ENCODE results near the gene IVD. TPM values are rescaled to one million over a fixed set of nuclear protein-coding genes. Genes with fewer than 3 reads are reported as not detected.

Gene IVD
- total and polyA plus RNA-seq, 2 of the 8 experiments (the other 6 are each of a cell fraction or from before 2014, with no cell fraction given) = 55.2 to 78.8 TPM

- no peak overlapping the region for H3K9ac ChIP-seq (replicated peaks in 1 of 4; ENCODE audit: extremely low read depth in 1 of 4, low read depth in 3 of 4, low read length in 3 of 4)
- H3K4ac ChIP-seq (replicated peaks; ENCODE audit: insufficient read length, low read depth, low read length) = no peak overlapping the region
- no peaks in the 10 kb centered on the region for H3K23me2 ChIP-seq (ENCODE audit: low read depth, low read length)
- TF ChIP-seq EGR1 (IDR thresholded peaks at IDR 0.05; ENCODE audit: borderline replicate concordance, low read depth, low read length) (no peak), SP2 (IDR thresholded peaks at IDR 0.05; ENCODE audit: low read length) (no peak), POLR2A (IDR thresholded peaks at IDR 0.05; ENCODE audit: control extremely low read depth in 1 of 2, low read depth in 2 of 2, low read length in 2 of 2) (no peak), GTF2F1 (IDR thresholded peaks at IDR 0.05; ENCODE audit: borderline replicate concordance, low read depth, low read length) (no peak), BACH1 (IDR thresholded peaks at IDR 0.05; ENCODE audit: low read length) (no peak), HDAC6 (IDR thresholded peaks at IDR 0.05; ENCODE audit: low read depth, low read length) (no peak), RFX5 (IDR thresholded peaks at IDR 0.05; ENCODE audit: borderline replicate concordance, low read depth, low read length) (no peak)
- peaks cover 0 to 2% of the 10 kb centered on the region in 2 experiments for H4K20me1 ChIP-seq (replicated peaks in 1 of 2; ENCODE audit: control insufficient read depth in 1 of 2, insufficient read depth in 2 of 2, low read length in 2 of 2)
- H2AK5ac ChIP-seq (ENCODE audit: low read depth, low read length) = no peak overlapping the region
- H2BK5ac ChIP-seq (ENCODE audit: low read depth, low read length) = no peak overlapping the region
- H3K18ac ChIP-seq (ENCODE audit: extremely low read depth, low read length) = no peak overlapping the region
- H3K9me3 ChIP-seq (ENCODE audit: insufficient read depth in 2 of 2, low read depth in 1 of 2, low read length in 1 of 2) = peaks cover 0 to 4% of the 10 kb centered on the region in 2 experiments; a peak in 1 of 4 replicates
- no peak overlapping the region for H3K4me2 ChIP-seq (ENCODE audit: insufficient read depth in 1 of 2, low read depth in 2 of 2, low read length in 2 of 2)
- no peak overlapping the region for H4K5ac ChIP-seq (ENCODE audit: insufficient read length, low read depth, low read length)
- peaks cover 6% of the 10 kb centered on the region for H3K79me1 ChIP-seq (ENCODE audit: low read depth, low read length)
- ChIA-PET CTCF (ENCODE audit: partially characterized antibody) (interaction anchor here (0.7 to 3.1 kb wide), 5 partner anchors 13 to 113 kb away, joined by 3 to 17 read pairs (median 4); no protein-coding TSS in a partner anchor), POLR2A (ENCODE audit: partially characterized antibody) (interaction anchor here (0.7 to 3.7 kb wide), 6 partner anchors 13 to 50 kb away, joined by 3 to 20 read pairs (median 4); partner anchors contain the start of gene IVD)
- no peak overlapping the region for H4K8ac ChIP-seq (ENCODE audit: extremely low read depth, insufficient read depth, low read length)
- H2BK120ac ChIP-seq (replicated peaks; ENCODE audit: low read depth, low read length) = no peak overlapping the region
- DNase-seq (ENCODE audit: low read depth in 1 of 2, low spot score in 2 of 2) (no peak), FAIRE-seq (no peak)
- H3K27me3 ChIP-seq (replicated peaks in 1 of 4; ENCODE audit: control insufficient read depth in 3 of 4, extremely low read depth in 1 of 4, insufficient read depth in 3 of 4, low read length in 3 of 4) = no peaks in the 10 kb centered on the region
- H2AFZ ChIP-seq (ENCODE audit: low read length) = no peak overlapping the region
- H2BK15ac ChIP-seq (ENCODE audit: low read length) = no peak overlapping the region
- 93% methylated on average over 13 of the region's 13 CpGs; no CpG with 5 or more reads in 1 of the 2 experiments for WGBS, 2 experiments (ENCODE audit: extremely low coverage in 1 of 2, insufficient coverage in 1 of 2, insufficient read length in 1 of 2, insufficient replicate concordance in 2 of 2, low coverage in 1 of 2, low lambda C conversion rate in 2 of 2, missing lambda C conversion rate in 1 of 2)
- H3K4me1 ChIP-seq (replicated peaks in 1 of 4; ENCODE audit: control insufficient read depth in 3 of 4, insufficient read depth in 4 of 4, low read length in 3 of 4) = no peaks in the 10 kb centered on the region; a peak in 1 of 7 replicates
- H2BK12ac ChIP-seq (ENCODE audit: low read depth, low read length) = no peak overlapping the region
- peaks cover 48 to 85% (median 64%) of the 10 kb centered on the region in 4 experiments for H3K36me3 ChIP-seq (ENCODE audit: control insufficient read depth in 2 of 4, insufficient read depth in 4 of 4, low read length in 3 of 4)
- no peak overlapping the region for H2BK20ac ChIP-seq (ENCODE audit: low read length)
- no peak overlapping the region for H3K27ac ChIP-seq (ENCODE audit: low read depth, low read length)
- no peak overlapping the region for H3K56ac ChIP-seq (replicated peaks; ENCODE audit: insufficient read length, low read depth, low read length)
- H3K23ac ChIP-seq (ENCODE audit: insufficient read length) = no peak overlapping the region
- H3K4me3 ChIP-seq (ENCODE audit: extremely low read depth in 1 of 4, insufficient read depth in 2 of 4, low read depth in 3 of 4, low read length in 4 of 4) = no peak overlapping the region
- H4K91ac ChIP-seq (replicated peaks; ENCODE audit: insufficient read length, low read length) = no peak overlapping the region
- no peak overlapping the region for H3K14ac ChIP-seq (ENCODE audit: insufficient read length)
- peaks cover 0 to 15% of the 10 kb centered on the region in 2 experiments; a peak in 3 of 4 replicates for H3K79me2 ChIP-seq (ENCODE audit: control insufficient read depth in 1 of 2, insufficient read depth in 2 of 2, low read length in 2 of 2)
Observed at GRCh38 chr15:40388941-40389823, 16.4 kb upstream of the IVD start.
